Fibroblast of the aortic adventitia (primary cell): ENCODE results near the gene STXBP4. TPM values are rescaled to one million over a fixed set of nuclear protein-coding genes. Genes with fewer than 3 reads are reported as not detected.

Source experiments
- DNase-seq: peaks from one replicate; pipeline ENCODE4 v3.0.0-alpha.2; 2010; ENCODE audit warnings: low read depth
- H3K4me3 ChIP-seq: 2 replicates; pipeline ENCODE4 v1.5.1; 2011; ENCODE audit warnings: low read depth, mild to moderate bottlenecking, control low read depth, low read length, moderate library complexity
- total RNA-seq: library from RNA; depleted of rRNA; stranded (reverse); fragments of >200 nt; gene quantifications from 2 replicates; pipeline ENCODE4 v1.2.3, GENCODE V29; 2012; ENCODE audit warnings: low replicate concordance
- TF ChIP-seq, protein P1 (sequence below): IDR thresholded peaks from 2 replicates; pipeline ENCODE4 v1.5.1; 2011; ENCODE audit warnings: mild to moderate bottlenecking, low read length, control low read depth, inconsistent platforms; ENCODE audit not compliant: insufficient read depth

Gene STXBP4
- total RNA-seq, 1 donor = 32.0 TPM

DNA sequence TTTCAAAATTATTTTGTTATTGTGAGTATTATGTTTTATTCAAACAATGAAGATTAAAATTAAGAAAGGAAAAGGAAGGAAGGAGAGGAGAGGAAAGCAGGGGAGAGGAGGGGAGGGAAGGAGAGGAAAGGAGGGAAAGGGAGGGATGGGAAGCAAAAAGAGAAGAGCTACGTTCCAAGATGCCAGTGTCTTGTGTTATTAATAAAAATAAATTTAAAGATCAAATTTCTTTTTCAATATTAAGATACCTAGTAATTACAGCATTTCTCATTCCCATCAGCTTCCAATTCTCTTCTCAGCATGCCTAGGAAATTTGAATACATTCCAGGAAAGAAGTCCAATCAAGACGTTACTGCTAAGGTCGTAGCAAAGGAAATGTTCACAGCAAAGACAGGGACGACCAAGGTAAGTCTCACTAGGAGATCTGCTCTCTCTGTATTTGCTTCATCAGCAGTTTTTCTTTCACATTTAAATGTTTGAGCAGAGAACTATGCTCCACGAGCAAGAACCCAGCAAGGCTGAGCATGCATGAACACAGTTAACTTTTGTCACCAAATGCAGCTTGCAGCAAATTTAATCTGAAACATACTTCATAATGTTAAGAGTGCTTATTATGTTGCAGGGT, 232.9 kb downstream of the STXBP4 start:
- no peak for DNase-seq
- H3K4me3 ChIP-seq = no peak overlapping the region
- TF ChIP-seq, protein P1, sequence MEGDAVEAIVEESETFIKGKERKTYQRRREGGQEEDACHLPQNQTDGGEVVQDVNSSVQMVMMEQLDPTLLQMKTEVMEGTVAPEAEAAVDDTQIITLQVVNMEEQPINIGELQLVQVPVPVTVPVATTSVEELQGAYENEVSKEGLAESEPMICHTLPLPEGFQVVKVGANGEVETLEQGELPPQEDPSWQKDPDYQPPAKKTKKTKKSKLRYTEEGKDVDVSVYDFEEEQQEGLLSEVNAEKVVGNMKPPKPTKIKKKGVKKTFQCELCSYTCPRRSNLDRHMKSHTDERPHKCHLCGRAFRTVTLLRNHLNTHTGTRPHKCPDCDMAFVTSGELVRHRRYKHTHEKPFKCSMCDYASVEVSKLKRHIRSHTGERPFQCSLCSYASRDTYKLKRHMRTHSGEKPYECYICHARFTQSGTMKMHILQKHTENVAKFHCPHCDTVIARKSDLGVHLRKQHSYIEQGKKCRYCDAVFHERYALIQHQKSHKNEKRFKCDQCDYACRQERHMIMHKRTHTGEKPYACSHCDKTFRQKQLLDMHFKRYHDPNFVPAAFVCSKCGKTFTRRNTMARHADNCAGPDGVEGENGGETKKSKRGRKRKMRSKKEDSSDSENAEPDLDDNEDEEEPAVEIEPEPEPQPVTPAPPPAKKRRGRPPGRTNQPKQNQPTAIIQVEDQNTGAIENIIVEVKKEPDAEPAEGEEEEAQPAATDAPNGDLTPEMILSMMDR = no peak

DNA sequence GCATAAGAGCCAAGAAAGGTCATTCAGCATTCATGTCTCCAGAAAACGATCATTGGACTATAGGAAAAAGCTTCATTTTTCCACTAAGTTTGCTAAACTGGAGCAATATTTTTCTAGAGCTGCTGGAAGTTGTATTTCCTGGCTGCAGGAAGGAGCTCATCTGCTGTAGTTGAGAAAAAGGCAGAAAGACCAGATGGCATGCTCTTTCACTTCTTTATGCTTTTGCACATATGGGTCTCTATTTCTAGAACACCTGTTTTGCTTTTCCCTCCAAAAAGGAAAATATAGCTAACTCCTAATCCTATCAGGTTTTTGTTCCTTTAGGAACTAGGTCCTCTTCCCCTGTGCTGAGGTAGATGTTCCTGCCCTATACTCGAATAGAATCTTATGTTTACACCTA, 234.3 kb downstream of the STXBP4 start:
- DNase-seq = no peak
- H3K4me3 ChIP-seq = no peak overlapping the region
- TF ChIP-seq, protein P1 = no peak

DNA sequence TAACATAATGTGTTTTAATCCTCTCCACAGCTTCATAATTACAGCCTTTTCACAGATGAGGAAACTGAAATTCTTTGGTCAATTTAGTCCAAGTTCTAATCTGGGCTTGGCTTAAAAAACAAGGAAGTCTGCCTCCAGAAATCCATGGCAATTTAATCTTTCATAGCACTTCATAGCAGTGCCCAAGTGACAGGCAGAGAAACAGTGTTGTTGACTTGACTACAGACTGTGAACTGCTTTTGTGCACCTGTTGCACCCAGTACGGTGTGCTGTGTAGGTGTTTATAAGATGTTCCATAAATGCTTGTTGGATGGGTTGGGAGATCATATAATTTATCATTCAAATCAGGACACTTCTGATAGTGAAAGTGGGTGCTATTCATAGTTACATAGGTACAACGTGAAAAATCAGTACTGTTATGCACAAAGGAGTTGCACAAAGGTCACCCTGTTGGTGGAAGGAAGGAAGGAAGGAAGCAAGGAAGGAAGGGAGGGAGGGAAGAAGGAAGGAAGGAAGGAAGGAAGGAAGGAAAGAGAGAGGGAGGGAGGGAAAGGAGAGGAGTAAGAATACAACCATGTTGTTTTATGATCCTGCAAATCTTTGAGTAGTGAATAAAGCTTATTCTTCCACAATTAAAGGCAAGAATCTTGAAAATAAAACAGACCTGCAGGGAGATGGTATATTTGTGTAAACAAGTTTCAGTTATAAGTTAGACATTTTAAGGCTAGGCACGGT, 239.7 kb downstream of the STXBP4 start:
- H3K4me3 ChIP-seq = no peak overlapping the region
- TF ChIP-seq, protein P1 = no peak
- DNase-seq = no peak

DNA sequence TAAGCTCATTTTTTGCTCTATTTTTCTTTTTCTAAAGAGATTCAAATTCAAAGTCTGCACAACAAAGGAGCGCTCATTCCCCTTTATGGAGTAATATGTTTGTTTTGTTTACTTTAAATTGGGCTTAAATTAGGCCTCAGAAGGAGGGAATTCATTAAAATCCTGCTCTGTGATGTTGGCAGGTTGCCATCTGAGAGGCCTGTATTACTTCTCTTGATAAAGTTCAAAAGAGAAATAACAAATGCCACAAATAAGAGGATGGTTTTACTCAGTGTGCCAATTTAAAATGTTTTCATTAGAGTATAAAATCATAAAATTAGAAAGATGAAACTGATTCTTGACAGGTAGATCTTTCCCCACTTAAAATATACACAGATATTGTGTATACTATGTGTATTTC, 241.7 kb downstream of the STXBP4 start:
- no peak overlapping the region for H3K4me3 ChIP-seq
- TF ChIP-seq, protein P1 = no peak
- DNase-seq = no peak

DNA sequence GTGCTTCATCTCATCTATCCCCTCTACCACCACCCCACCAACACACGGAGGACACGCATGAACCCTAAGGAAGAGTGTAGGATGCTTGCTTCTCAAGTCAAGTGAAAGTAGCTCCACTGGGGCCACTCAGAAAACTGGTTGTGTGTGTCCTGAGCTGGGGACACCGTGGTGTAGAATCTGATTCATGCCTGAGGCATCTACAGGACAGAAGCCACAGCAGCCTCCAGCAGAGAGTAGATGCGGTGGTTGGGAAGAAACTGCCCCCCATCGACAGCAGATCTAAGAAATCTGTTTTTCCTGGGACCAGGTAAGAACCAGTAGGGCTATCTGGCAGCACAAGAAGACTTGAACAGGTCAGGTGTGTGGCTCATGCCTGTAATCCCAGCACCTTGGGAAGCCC, 244.3 kb downstream of the STXBP4 start:
- no peak overlapping the region for H3K4me3 ChIP-seq
- DNase-seq = no peak
- TF ChIP-seq, protein P1 = no peak

DNA sequence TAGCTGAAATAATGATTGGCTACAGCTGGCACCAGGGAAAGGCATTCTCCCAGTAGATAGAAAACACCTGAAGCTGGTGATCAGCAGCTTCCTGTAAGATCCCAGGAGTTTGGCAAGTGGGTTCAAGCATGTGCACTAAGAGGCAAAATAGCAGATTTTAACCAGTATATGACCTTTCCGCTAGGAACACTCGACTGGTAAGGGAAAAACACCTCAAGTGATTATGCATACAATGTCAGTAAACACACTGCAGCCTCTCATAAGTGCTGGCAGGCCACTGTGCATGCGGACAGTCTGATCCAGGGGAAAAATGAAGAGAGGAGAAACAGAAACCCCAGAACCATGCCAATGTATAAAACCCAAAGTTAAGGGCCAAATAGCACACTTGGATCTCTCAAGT, 247.1 kb downstream of the STXBP4 start:
- TF ChIP-seq, protein P1 = no peak
- no peak for DNase-seq
- no peak overlapping the region for H3K4me3 ChIP-seq

DNA sequence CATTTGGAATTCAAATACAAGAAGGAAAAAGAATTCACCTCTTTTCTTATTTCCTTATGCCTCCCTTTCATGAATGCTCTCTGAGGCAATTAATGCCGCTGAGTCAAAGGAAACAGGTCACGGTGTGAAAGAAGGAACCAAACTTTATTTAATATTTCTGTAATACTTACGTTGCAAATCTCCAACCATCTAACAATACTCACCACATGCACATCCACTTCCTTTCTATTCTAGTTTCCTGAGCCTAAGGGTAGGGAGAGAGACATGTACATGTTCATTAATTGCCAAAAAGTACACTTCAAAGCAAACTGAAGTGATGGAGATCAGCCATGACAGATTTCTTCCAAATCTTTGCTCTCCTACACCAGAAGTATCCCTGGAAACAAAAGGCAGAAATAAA, 248.3 kb downstream of the STXBP4 start:
- no peak for DNase-seq
- TF ChIP-seq, protein P1 = no peak
- H3K4me3 ChIP-seq = no peak overlapping the region
